GM19025 (cell line): ENCODE results near the gene DDX24.

Experiments used
- ATAC-seq: cut with Tn5 transposase; IDR thresholded peaks from one replicate; pipeline ENCODE4 v1.9.1; 2021; ENCODE audit warnings: mild to moderate bottlenecking, low read depth, moderate library complexity; ENCODE audit not compliant: unreplicated experiment

DDX24 gene

GRCh38 chr14:94015223-94015622, 65.8 kb downstream of the DDX24 start:
- no peak for ATAC-seq

- no peak for ATAC-seq
These were observed 66.6 kb downstream of the DDX24 start for GRCh38 chr14:94014382-94014781.

DNA sequence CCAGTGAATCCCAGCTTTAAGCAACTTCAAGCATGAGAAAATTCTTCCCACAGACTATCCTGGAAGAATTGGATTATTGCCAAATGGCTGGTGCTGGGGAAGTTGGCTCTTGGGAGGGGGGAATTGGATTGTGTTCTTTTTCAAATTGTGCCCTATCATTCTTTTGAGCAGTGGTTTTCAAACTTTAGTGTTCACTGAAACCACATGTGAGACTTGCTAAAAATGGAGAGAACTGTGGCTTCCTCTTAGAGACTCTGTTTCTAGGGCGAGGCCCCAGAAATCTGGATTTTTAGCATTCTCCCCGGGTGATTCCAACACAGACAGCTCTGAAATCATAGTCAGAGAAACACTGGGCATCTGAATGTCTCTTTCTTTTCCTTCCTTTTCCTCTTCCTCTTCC, 69.2 kb downstream of the DDX24 start:
- no peak for ATAC-seq

- ATAC-seq: no peak
These were observed 70.4 kb downstream of the DDX24 start for GRCh38 chr14:94010625-94011024.

GRCh38 chr14:94009767-94010166, 71.2 kb downstream of the DDX24 start:
- no peak for ATAC-seq

- ATAC-seq: no peak
These were observed 72.8 kb downstream of the DDX24 start for GRCh38 chr14:94008234-94008633.

GRCh38 chr14:94005324-94006073, 75.5 kb downstream of the DDX24 start:
- no peak for ATAC-seq

- no peak for ATAC-seq
These were observed 77.0 kb downstream of the DDX24 start for GRCh38 chr14:94004015-94004414.

DNA sequence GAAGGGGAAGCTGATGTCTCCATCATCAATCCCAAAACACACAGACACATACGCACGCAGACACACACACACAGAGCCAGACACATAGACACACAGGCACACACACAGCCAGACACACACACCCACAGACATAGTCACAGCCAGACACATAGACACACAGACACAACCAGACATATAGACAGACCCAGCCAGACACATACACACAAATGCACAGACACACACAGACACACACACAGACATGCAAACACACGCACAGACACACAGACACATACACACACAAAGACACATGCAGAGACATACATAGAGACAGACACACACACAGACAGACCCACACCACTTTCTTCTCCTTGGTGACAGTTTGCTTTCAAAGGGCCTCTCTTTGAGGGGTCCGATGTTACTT, 77.6 kb downstream of the DDX24 start:
- no peak for ATAC-seq

- ATAC-seq: no peak
These were observed 79.3 kb downstream of the DDX24 start for GRCh38 chr14:94001501-94002396.

DNA sequence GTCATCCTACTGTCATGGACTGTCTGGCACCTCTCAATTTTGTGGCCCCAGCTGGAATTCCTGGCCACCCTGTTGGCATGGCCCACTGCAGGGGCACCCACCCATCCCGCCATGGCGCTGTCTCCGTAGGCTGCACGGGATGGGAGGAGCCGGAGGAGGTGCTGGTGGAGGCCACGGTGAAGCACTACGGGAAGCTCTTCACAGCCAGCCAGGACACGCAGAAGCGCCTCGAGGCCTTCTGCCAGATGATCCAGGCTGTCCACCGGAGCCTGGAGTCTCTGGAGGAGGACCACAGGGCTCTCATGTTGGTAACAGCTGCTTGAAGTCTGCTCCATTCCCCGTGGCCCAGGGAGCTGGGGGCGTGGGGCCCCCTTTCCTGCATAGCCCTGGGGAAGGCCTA, 80.0 kb downstream of the DDX24 start:
- ATAC-seq: no peak

GRCh38 chr14:94000267-94000666, 80.7 kb downstream of the DDX24 start:
- ATAC-seq: no peak

DNA sequence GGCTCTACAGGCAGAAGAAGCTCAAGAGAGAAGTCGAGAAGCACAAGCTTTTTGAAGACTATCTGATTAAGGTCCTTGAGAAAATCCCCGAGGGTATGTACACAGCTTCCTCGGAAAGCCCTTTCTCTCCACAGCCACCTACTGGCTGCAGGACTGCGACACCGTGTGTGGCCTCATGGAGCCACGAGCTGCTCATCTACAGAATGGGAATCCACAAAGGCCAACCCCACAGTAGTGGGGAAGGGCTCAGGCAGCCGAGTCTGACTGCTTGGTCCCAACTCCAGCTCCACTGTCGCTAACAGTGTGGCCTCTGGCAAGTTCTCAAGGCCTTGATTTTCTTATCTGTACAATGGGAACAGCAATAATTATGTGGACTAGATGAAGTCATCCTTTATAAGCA, 81.4 kb downstream of the DDX24 start:
- ATAC-seq: no peak

DNA sequence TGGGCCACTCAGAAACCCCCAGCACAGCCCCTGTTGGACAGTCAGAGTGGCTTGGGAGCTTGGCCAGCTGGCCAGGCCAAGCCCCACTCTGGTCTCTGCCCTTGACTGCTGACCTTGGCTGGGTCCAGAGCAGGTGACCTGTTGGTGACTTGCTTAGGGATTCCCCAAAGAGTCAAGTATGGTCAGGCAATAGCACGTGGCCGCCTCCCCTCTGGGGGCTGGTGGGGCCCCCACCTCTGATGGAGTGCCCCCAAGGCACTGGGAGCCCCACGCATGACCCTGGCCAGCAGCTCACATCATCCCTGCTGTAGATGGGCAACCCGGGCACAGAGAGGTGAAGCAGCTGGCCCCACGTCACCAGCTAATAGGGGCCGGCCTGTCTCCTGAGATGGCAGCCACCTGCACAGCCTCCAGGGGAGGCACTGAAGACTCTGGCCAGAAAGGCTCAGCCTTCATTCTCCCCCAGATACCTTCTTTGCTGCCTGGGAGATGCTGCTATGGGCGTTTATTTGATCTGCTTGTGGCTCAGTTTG, 82.1 kb downstream of the DDX24 start:
- no peak for ATAC-seq
